ENCODE results near the gene PEX5L. TPM values are rescaled to one million over a fixed set of nuclear protein-coding genes. Genes with fewer than 3 reads are reported as not detected.
A peak's percentile ranks its signal among the peaks of the same experiment; 100 is the strongest.

The PEX5L gene
- total and polyA plus RNA-seq, 10 of the 15 experiments (the other 5 are each of a cell fraction or from before 2014, with no cell fraction given): 0.11 to 17.0 (median 0.50) TPM

GRCh38 chr3:179956416-179956830 is 80.3 kb downstream of the PEX5L start (continued):
- TF ChIP-seq ZNF384 (IDR thresholded peaks at IDR 0.05; ENCODE audit: borderline replicate concordance, low read depth, low read length): no peak
- peak; percentile 86 for TF ChIP-seq DPF2 (IDR thresholded peaks at IDR 0.05)
- peak; percentile 92 for TF ChIP-seq TBL1XR1 (IDR thresholded peaks at IDR 0.05; ENCODE audit: low read depth, low read length)
- TF ChIP-seq ZNF274 (IDR thresholded peaks at IDR 0.05; ENCODE audit: insufficient read depth, insufficient read length): no peak
- no peak for TF ChIP-seq RBBP5 (conservative IDR thresholded peaks at IDR 0.05)
- 0 out of 2 replicates have a peak, but pooled peaks have one; percentile 26 for TF ChIP-seq JUNB (IDR thresholded peaks at IDR 0.05)
- TF ChIP-seq NKRF (conservative IDR thresholded peaks at IDR 0.05): no peak
- TF ChIP-seq SIX5 (IDR thresholded peaks at IDR 0.05; ENCODE audit: low read depth, low read length, severe bottlenecking): no peak
- TF ChIP-seq SMC3 (IDR thresholded peaks at IDR 0.05; ENCODE audit: borderline replicate concordance, low read length): 0 out of 2 replicates have a peak, but pooled peaks have one; percentile 4
- no peak for TF ChIP-seq NRF1 (conservative IDR thresholded peaks at IDR 0.05; ENCODE audit: low read depth, low read length)
- TF ChIP-seq EZH2 (IDR thresholded peaks at IDR 0.05; ENCODE audit: borderline replicate concordance, control insufficient read depth, low read depth, low read length): 0 out of 2 replicates have a peak, but pooled peaks have one; percentile 50
- TF ChIP-seq KAT2A (conservative IDR thresholded peaks at IDR 0.05; ENCODE audit: control insufficient read depth, low read depth, low read length): no peak
- peak; percentile 48; the same call in 1 of the 2 replicates for TF ChIP-seq CHD2 (IDR thresholded peaks at IDR 0.05; ENCODE audit: borderline replicate concordance, low read depth, low read length)
- peak; percentile 56; the same call in 1 of the 2 replicates for TF ChIP-seq SREBF1 (IDR thresholded peaks at IDR 0.05; ENCODE audit: low read length)
- peak; percentile 92 for TF ChIP-seq ATF2 (IDR thresholded peaks at IDR 0.05; ENCODE audit: low read length)
- no peak for TF ChIP-seq ZSCAN29 (IDR thresholded peaks at IDR 0.05)
- TF ChIP-seq RUNX3 (IDR thresholded peaks at IDR 0.05; ENCODE audit: low read length): peak; percentile 100
- no peak for TF ChIP-seq NR2C2 (IDR thresholded peaks at IDR 0.05; ENCODE audit: borderline replicate concordance, control insufficient read depth, insufficient read length, low read depth)
- peak; percentile 82 for TF ChIP-seq CREM (IDR thresholded peaks at IDR 0.05; ENCODE audit: low read depth)
- no peak for TF ChIP-seq CEBPZ (IDR thresholded peaks at IDR 0.05; ENCODE audit: low read depth, low read length)
- no peak for TF ChIP-seq NFYB (IDR thresholded peaks at IDR 0.05; ENCODE audit: insufficient read depth, low read depth, low read length)
- TF ChIP-seq BRCA1 (IDR thresholded peaks at IDR 0.05; ENCODE audit: low read depth, low read length): no peak
